SK-N-MC (cell line): Measurements from ENCODE around the gene HBM.
"Not testable (repeated sequence)": the region's sequence is repeated elsewhere in the genome, so short reads cannot be mapped to it uniquely, and the experiment has no call there.

Experiments
- EZH2 ChIP-seq: fragments of 200-600 bp; sonication (generic); IDR thresholded peaks from one replicate; pipeline ENCODE4 v1.6.1; 2017; ENCODE audit warnings: antibody characterized with exemption
- POLR2AphosphoS5 ChIP-seq: IDR thresholded peaks from 2 replicates; pipeline ENCODE4 v1.6.1; 2012; ENCODE audit warnings: mild to moderate bottlenecking, low read depth, low read length, borderline replicate concordance

DNA sequence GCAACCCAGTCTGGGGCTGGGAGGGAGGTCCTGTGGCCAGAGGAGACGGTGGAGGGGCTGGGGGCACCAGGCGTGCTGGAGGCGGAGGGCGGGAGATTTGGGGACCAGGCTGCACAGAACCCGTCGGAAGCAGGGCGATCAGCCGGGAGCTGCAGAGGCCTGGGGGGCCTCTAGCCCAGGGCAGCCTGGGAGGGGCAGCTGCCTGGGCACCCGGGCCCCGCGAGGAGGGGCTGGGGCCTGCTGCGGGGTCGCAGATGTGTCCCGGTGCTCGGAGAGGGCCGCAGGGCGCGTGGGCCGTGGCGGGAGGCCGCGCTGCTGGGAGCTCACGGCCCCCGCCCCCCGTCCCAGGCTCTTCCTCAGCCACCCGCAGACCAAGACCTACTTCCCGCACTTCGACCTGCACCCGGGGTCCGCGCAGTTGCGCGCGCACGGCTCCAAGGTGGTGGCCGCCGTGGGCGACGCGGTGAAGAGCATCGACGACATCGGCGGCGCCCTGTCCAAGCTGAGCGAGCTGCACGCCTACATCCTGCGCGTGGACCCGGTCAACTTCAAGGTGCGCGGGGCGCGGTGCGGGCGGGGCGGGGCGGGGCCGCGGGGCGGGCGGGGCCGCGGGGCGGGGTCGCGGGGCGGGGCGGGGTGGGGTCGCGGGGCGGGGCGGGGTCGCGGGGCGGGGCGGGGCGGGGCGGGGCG, 1.5 kb upstream of the HBM start:
- TF ChIP-seq EZH2, POLR2AphosphoS5: not testable (repeated sequence)
